Testis (tissue), 3 donors: Measurements from ENCODE around the gene ERC2. TPM values are rescaled to one million over a fixed set of nuclear protein-coding genes. Genes with fewer than 3 reads are reported as not detected.
A peak's percentile ranks its signal among the peaks of the same experiment; 100 is the strongest.

Source experiments
- DNase-seq: peaks from one replicate; pipeline ENCODE4 v3.0.0-alpha.2; 2019
- H3K27ac ChIP-seq, 2 donors: fragments of 200-600 bp; sonication (generic); one replicate each; pipeline ENCODE4 v1.5.1; 2019
- H3K27me3 ChIP-seq: fragments of 200-600 bp; sonication (generic); one replicate; pipeline ENCODE4 v1.5.1; 2019
- H3K36me3 ChIP-seq: fragments of 200-600 bp; sonication (generic); one replicate; pipeline ENCODE4 v1.5.1; 2017; ENCODE audit warnings: low read depth; ENCODE audit errors: missing control alignments
- H3K4me1 ChIP-seq: fragments of 200-600 bp; sonication (generic); one replicate; pipeline ENCODE4 v1.5.1; 2019
- H3K4me3 ChIP-seq, 2 donors: fragments of 200-600 bp; sonication (generic); one replicate each; pipeline ENCODE4 v1.5.1; 2017 to 2019
- H3K9me3 ChIP-seq: fragments of 200-600 bp; sonication (generic); one replicate; pipeline ENCODE4 v1.5.1; 2017
- CTCF ChIP-seq, 3 experiments: fragments of 450-650 bp in 2 of 3; fragments of 200-600 bp in 1 of 3; sonication (generic) in 1 of 3; IDR thresholded peaks; one replicate each; pipeline ENCODE4 v1.5.1; 2016 to 2019; ENCODE audit warnings: antibody characterized with exemption in 3 of 3, mild to moderate bottlenecking in 2 of 3, moderate library complexity in 1 of 3
- POLR2A ChIP-seq: fragments of 450-650 bp; IDR thresholded peaks from one replicate; pipeline ENCODE4 v1.6.1; 2017; ENCODE audit warnings: antibody characterized with exemption, mild to moderate bottlenecking, moderate library complexity
- WGBS, 2 donors: methylation state at CpG; one replicate each; pipeline ENCODE4 v1.1.5; 2018; 5-methylcytosine and 5-hydroxymethylcytosine counted together
- intact Hi-C: fragments of 100-400 bp; cut with DNase I; formaldehyde crosslinking; loops from one replicate; pipeline ENCODE4 v1.15.1; 2023; ENCODE audit warnings: low total_unique reads
- polyA plus RNA-seq: library from polyadenylated mRNA; stranded (reverse); fragments of 350-450 nt; fragmentation: Illumina TruSeq; extraction: RNeasy Lipid Tissue Mini Kit (QIAGEN cat#74804); gene quantifications from one replicate; pipeline ENCODE4 v1.2.3, GENCODE V29; 2014; ENCODE audit warnings: low read depth, low replicate concordance; ENCODE audit not compliant: insufficient read depth
- total RNA-seq, 2 donors: library from RNA; depleted of rRNA; stranded (reverse); fragments of >200 nt; gene quantifications; one replicate each; pipeline ENCODE4 v1.2.3, GENCODE V29; 2016

The ERC2 gene
- total and polyA plus RNA-seq, 3 donors from 2014 or later = 1.9 to 6.1 (median 5.9) TPM

GRCh38 chr3:55474213-55474632 is 994.0 kb downstream of the ERC2 start:
- Histone ChIP-seq H3K27me3 (no peaks in the 10 kb centered on the region), H3K4me3 (peak overlapping the region; percentile 21), H3K36me3 (no peaks in the 10 kb centered on the region), H3K27ac (no peak overlapping the region), H3K9me3 (no peaks in the 10 kb centered on the region), H3K4me1 (no peaks in the 10 kb centered on the region)
- intact Hi-C loops = no loop called here
- WGBS, 2 donors = 59 to 86% methylated on average over 31 to 44 of the region's 44 CpGs
- TF ChIP-seq POLR2A (no peak), CTCF (IDR thresholded peaks at IDR 0.05) (no peak)
- no peak for DNase-seq

GRCh38 chr3:55473788-55474187 is 994.5 kb downstream of the ERC2 start:
- no peaks in the 10 kb centered on the region for H3K27me3 ChIP-seq
- intact Hi-C loops = no loop called here
- peak overlapping the region in 1 of 2 donors; percentile 21 for H3K4me3 ChIP-seq
- no peaks in the 10 kb centered on the region for H3K9me3 ChIP-seq
- DNase-seq = no peak
- WGBS, 2 donors = 52 to 77% methylated on average over 6 of the region's 6 CpGs
- TF ChIP-seq POLR2A (no peak), CTCF (IDR thresholded peaks at IDR 0.05) (no peak)
- H3K36me3 ChIP-seq = no peaks in the 10 kb centered on the region
- H3K27ac ChIP-seq = no peak overlapping the region
- H3K4me1 ChIP-seq = no peaks in the 10 kb centered on the region

- H3K36me3 ChIP-seq = no peaks in the 10 kb centered on the region
- TF ChIP-seq POLR2A = no peak
- no peak for TF ChIP-seq CTCF (IDR thresholded peaks at IDR 0.05)
- no peak overlapping the region for H3K27ac ChIP-seq
- intact Hi-C loops = no loop called here
- no peaks in the 10 kb centered on the region for H3K4me1 ChIP-seq
- H3K4me3 ChIP-seq = no peak overlapping the region
- no peaks in the 10 kb centered on the region for H3K27me3 ChIP-seq
- DNase-seq = no peak
- no peaks in the 10 kb centered on the region for H3K9me3 ChIP-seq
- 81 to 86% methylated on average over 7 to 8 of the region's 8 CpGs for WGBS, 2 donors
Measured at GRCh38 chr3:55471522-55472280, 996.6 kb downstream of the ERC2 start.

- 94 to 97% methylated on average over 3 of the region's 4 CpGs for WGBS, 2 donors
- intact Hi-C loops = no loop called here
- DNase-seq = no peak
- Histone ChIP-seq H3K9me3 (no peaks in the 10 kb centered on the region), H3K27me3 (no peaks in the 10 kb centered on the region), H3K4me3 (no peak overlapping the region), H3K36me3 (no peaks in the 10 kb centered on the region), H3K4me1 (no peaks in the 10 kb centered on the region), H3K27ac (no peak overlapping the region)
- TF ChIP-seq POLR2A (no peak), CTCF (IDR thresholded peaks at IDR 0.05) (no peak)
Measured at GRCh38 chr3:55471084-55471483, 997.2 kb downstream of the ERC2 start.
